ENCODE results near the gene GUCA2A.

Gene GUCA2A

GRCh38 chr1:42163536-42164503, 725 bp downstream of the GUCA2A start:
- Histone ChIP-seq H4K8ac (ENCODE audit: low read depth, low read length) (no peak overlapping the region), H3K27me3 (ENCODE audit: insufficient read depth, low read length, poor library complexity) (no peaks in the 10 kb centered on the region), H3K36me3 (ENCODE audit: control insufficient read depth, insufficient read depth, low read length) (no peaks in the 10 kb centered on the region), H3K79me2 (ENCODE audit: control insufficient read depth, insufficient read depth, low read length) (no peaks in the 10 kb centered on the region), H2BK5ac (ENCODE audit: low read length) (no peak overlapping the region), H3K4me1 (ENCODE audit: control insufficient read depth, low read depth, low read length) (peaks cover 5% of the 10 kb centered on the region), H2AK5ac (ENCODE audit: low read length) (no peak overlapping the region), H3K4me3 (ENCODE audit: low read length) (no peak overlapping the region), H3K23ac (ENCODE audit: low read length) (no peak overlapping the region), H3K9ac (ENCODE audit: low read length) (no peak overlapping the region), H2BK120ac (ENCODE audit: low read depth, low read length) (no peak overlapping the region), H2BK15ac (replicated peaks; ENCODE audit: low read depth) (no peak overlapping the region), H3K4ac (ENCODE audit: low read depth, low read length) (no peak overlapping the region), H3K18ac (ENCODE audit: low read length) (no peak overlapping the region), H3K79me1 (ENCODE audit: low read length) (no peaks in the 10 kb centered on the region), H3K27ac (ENCODE audit: low read depth, low read length) (no peak overlapping the region), H3K56ac (ENCODE audit: low read length) (no peak overlapping the region), H4K5ac (ENCODE audit: low read length) (no peak overlapping the region), H3K4me2 (ENCODE audit: low read length) (no peak overlapping the region)
- no peak for DNase-seq
- WGBS (ENCODE audit: extremely low coverage, insufficient coverage, low lambda C conversion rate), result no CpG with 5 or more reads among the region's 16 CpGs

GRCh38 chr1:42163114-42163513, 1.4 kb downstream of the GUCA2A start:
- no peak overlapping the region for H3K4me3 ChIP-seq (ENCODE audit: low read length)
- H4K5ac ChIP-seq (ENCODE audit: low read length), result no peak overlapping the region
- H3K36me3 ChIP-seq (ENCODE audit: control insufficient read depth, insufficient read depth, low read length), result no peaks in the 10 kb centered on the region
- no peak overlapping the region for H3K4me2 ChIP-seq (ENCODE audit: low read length)
- no peak overlapping the region for H3K9ac ChIP-seq (ENCODE audit: low read length)
- no peak overlapping the region for H3K23ac ChIP-seq (ENCODE audit: low read length)
- DNase-seq, result no peak
- H2BK120ac ChIP-seq (ENCODE audit: low read depth, low read length), result no peak overlapping the region
- no peaks in the 10 kb centered on the region for H3K79me2 ChIP-seq (ENCODE audit: control insufficient read depth, insufficient read depth, low read length)
- no peak overlapping the region for H2AK5ac ChIP-seq (ENCODE audit: low read length)
- peaks cover 4% of the 10 kb centered on the region for H3K4me1 ChIP-seq (ENCODE audit: control insufficient read depth, low read depth, low read length)
- no peak overlapping the region for H4K8ac ChIP-seq (ENCODE audit: low read depth, low read length)
- no peak overlapping the region for H2BK5ac ChIP-seq (ENCODE audit: low read length)
- no peak overlapping the region for H3K4ac ChIP-seq (ENCODE audit: low read depth, low read length)
- H3K27me3 ChIP-seq (ENCODE audit: insufficient read depth, low read length, poor library complexity), result no peaks in the 10 kb centered on the region
- H2BK15ac ChIP-seq (replicated peaks; ENCODE audit: low read depth), result no peak overlapping the region
- H3K18ac ChIP-seq (ENCODE audit: low read length), result no peak overlapping the region
- H3K56ac ChIP-seq (ENCODE audit: low read length), result no peak overlapping the region
- no peaks in the 10 kb centered on the region for H3K79me1 ChIP-seq (ENCODE audit: low read length)
- no peak overlapping the region for H3K27ac ChIP-seq (ENCODE audit: low read depth, low read length)
- no CpG with 5 or more reads among the region's 2 CpGs for WGBS (ENCODE audit: extremely low coverage, insufficient coverage, low lambda C conversion rate)

GRCh38 chr1:42162181-42162580, 2.4 kb downstream of the GUCA2A start:
- DNase-seq, result no peak
- H3K56ac ChIP-seq (ENCODE audit: low read length), result no peak overlapping the region
- no peaks in the 10 kb centered on the region for H3K79me2 ChIP-seq (ENCODE audit: control insufficient read depth, insufficient read depth, low read length)
- H3K4ac ChIP-seq (ENCODE audit: low read depth, low read length), result no peak overlapping the region
- H3K79me1 ChIP-seq (ENCODE audit: low read length), result no peaks in the 10 kb centered on the region
- no peaks in the 10 kb centered on the region for H3K27me3 ChIP-seq (ENCODE audit: insufficient read depth, low read length, poor library complexity)
- no peak overlapping the region for H2BK120ac ChIP-seq (ENCODE audit: low read depth, low read length)
- no peak overlapping the region for H4K8ac ChIP-seq (ENCODE audit: low read depth, low read length)
- WGBS (ENCODE audit: extremely low coverage, insufficient coverage, low lambda C conversion rate), result no CpG with 5 or more reads among the region's 5 CpGs
- H2AK5ac ChIP-seq (ENCODE audit: low read length), result no peak overlapping the region
- no peaks in the 10 kb centered on the region for H3K36me3 ChIP-seq (ENCODE audit: control insufficient read depth, insufficient read depth, low read length)
- no peak overlapping the region for H3K18ac ChIP-seq (ENCODE audit: low read length)
- no peak overlapping the region for H3K23ac ChIP-seq (ENCODE audit: low read length)
- H4K5ac ChIP-seq (ENCODE audit: low read length), result no peak overlapping the region
- no peak overlapping the region for H3K4me3 ChIP-seq (ENCODE audit: low read length)
- H3K4me2 ChIP-seq (ENCODE audit: low read length), result no peak overlapping the region
- no peak overlapping the region for H3K27ac ChIP-seq (ENCODE audit: low read depth, low read length)
- H3K4me1 ChIP-seq (ENCODE audit: control insufficient read depth, low read depth, low read length), result peaks cover 1% of the 10 kb centered on the region
- no peak overlapping the region for H3K9ac ChIP-seq (ENCODE audit: low read length)
- no peak overlapping the region for H2BK5ac ChIP-seq (ENCODE audit: low read length)
- H2BK15ac ChIP-seq (replicated peaks; ENCODE audit: low read depth), result no peak overlapping the region

DNA sequence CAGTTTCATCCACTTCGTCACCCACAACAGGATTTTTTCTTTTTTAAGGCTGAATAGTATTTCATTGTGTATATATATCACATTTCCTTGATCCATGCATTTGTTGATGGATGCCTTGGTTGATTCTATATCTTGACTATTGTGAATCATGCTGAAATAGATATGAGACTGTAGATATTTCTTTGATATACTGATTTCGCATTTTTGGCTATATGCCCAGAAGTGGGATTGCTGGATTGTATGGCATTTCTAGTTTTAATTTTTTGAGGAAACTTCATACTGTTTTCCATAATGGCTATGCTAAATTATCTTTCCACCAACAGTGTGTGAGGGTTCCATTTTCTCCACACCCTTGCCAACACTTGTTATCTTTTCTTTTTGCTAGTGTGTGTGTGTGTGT, 6.4 kb downstream of the GUCA2A start:
- Histone ChIP-seq H4K5ac (ENCODE audit: low read length) (no peak overlapping the region), H4K8ac (ENCODE audit: low read depth, low read length) (no peak overlapping the region), H3K4me1 (ENCODE audit: control insufficient read depth, low read depth, low read length) (no peaks in the 10 kb centered on the region), H3K79me1 (ENCODE audit: low read length) (no peaks in the 10 kb centered on the region), H3K27ac (ENCODE audit: low read depth, low read length) (no peak overlapping the region), H2BK120ac (ENCODE audit: low read depth, low read length) (no peak overlapping the region), H3K79me2 (ENCODE audit: control insufficient read depth, insufficient read depth, low read length) (no peaks in the 10 kb centered on the region), H3K4me2 (ENCODE audit: low read length) (no peak overlapping the region), H2BK15ac (replicated peaks; ENCODE audit: low read depth) (no peak overlapping the region), H2AK5ac (ENCODE audit: low read length) (no peak overlapping the region), H3K27me3 (ENCODE audit: insufficient read depth, low read length, poor library complexity) (no peaks in the 10 kb centered on the region), H3K23ac (ENCODE audit: low read length) (no peak overlapping the region), H3K4ac (ENCODE audit: low read depth, low read length) (no peak overlapping the region), H3K4me3 (ENCODE audit: low read length) (no peak overlapping the region), H3K56ac (ENCODE audit: low read length) (no peak overlapping the region), H3K9ac (ENCODE audit: low read length) (no peak overlapping the region), H2BK5ac (ENCODE audit: low read length) (no peak overlapping the region), H3K36me3 (ENCODE audit: control insufficient read depth, insufficient read depth, low read length) (no peaks in the 10 kb centered on the region), H3K18ac (ENCODE audit: low read length) (no peak overlapping the region)
- DNase-seq, result no peak
- WGBS (ENCODE audit: extremely low coverage, insufficient coverage, low lambda C conversion rate), result no CpG with 5 or more reads among the region's 2 CpGs

DNA sequence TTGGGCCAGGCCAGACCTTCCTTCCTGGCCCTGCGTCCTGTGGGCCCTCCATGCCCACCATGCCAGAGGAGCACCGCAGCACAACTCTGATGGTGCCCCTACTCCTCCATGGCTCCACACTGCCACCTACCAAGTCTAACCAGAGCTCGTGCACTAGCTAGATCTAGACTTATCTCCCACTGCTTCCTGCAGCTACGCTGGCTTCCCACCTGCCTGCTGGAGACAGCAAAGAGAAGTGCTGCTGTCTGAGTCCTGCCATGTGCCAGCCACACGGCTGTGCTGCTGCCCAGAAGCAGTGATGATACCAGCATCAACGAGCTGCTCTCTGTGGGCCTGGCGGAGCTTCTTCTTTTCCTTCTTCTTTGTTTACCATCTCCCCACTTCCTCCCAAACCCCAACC, 6.9 kb downstream of the GUCA2A start:
- Histone ChIP-seq H2BK120ac (ENCODE audit: low read depth, low read length) (no peak overlapping the region), H3K18ac (ENCODE audit: low read length) (no peak overlapping the region), H3K79me1 (ENCODE audit: low read length) (no peaks in the 10 kb centered on the region), H3K27me3 (ENCODE audit: insufficient read depth, low read length, poor library complexity) (no peaks in the 10 kb centered on the region), H3K79me2 (ENCODE audit: control insufficient read depth, insufficient read depth, low read length) (no peaks in the 10 kb centered on the region), H3K56ac (ENCODE audit: low read length) (no peak overlapping the region), H3K23ac (ENCODE audit: low read length) (no peak overlapping the region), H2BK15ac (replicated peaks; ENCODE audit: low read depth) (no peak overlapping the region), H3K4me2 (ENCODE audit: low read length) (no peak overlapping the region), H4K5ac (ENCODE audit: low read length) (no peak overlapping the region), H4K8ac (ENCODE audit: low read depth, low read length) (no peak overlapping the region), H2BK5ac (ENCODE audit: low read length) (no peak overlapping the region), H3K36me3 (ENCODE audit: control insufficient read depth, insufficient read depth, low read length) (no peaks in the 10 kb centered on the region), H3K4me1 (ENCODE audit: control insufficient read depth, low read depth, low read length) (no peaks in the 10 kb centered on the region), H3K4me3 (ENCODE audit: low read length) (no peak overlapping the region), H3K9ac (ENCODE audit: low read length) (no peak overlapping the region), H3K4ac (ENCODE audit: low read depth, low read length) (no peak overlapping the region), H2AK5ac (ENCODE audit: low read length) (no peak overlapping the region), H3K27ac (ENCODE audit: low read depth, low read length) (no peak overlapping the region)
- WGBS (ENCODE audit: extremely low coverage, insufficient coverage, low lambda C conversion rate), result no CpG with 5 or more reads among the region's 7 CpGs
- peak; percentile 44 for DNase-seq

Measured in mesendoderm (in vitro differentiated cells).